Measurements from ENCODE around the gene BZW1. TPM values are rescaled to one million over a fixed set of nuclear protein-coding genes. Genes with fewer than 3 reads are reported as not detected.

BZW1 gene
- total and polyA plus RNA-seq, 2 of the 4 experiments (the other 2 are of a cell fraction) = 204 to 268 TPM

DNA sequence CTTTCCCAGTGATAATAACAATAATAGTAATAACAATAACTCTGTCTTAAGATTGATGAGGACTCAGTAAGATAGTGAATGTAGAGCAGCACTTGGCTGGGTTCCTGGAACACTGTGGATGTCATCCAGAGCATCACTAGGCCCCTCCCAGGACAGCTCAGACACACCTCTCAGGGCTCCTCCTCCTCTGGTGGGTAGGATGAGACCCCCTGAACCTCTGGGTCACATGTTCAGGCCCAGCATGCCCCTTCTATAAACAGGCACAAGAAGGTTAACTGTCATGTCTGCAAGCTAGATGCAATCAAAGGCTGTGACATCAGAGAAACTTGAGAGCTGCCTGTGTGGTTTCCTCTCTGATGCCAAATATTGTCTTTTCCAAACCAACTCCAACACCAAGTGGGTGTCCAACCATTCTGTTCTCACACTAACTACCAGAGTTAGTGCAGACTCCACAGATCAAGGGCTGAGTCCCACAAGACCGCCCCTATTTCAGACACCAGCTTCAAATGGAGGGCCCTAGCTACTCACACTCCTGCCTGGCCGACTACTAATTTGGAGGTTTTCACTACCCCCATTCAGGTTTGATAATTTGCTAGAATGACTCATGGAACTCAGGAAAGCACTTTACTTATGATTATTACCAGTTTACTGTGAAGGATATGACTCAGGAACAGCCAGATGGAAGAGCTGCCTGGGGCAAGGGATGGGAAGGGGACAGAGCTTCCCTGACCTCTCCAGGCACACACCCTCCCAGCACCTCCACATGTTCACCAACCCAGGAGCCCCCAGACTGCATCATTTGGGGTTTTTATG lies 46.4 kb upstream of the BZW1 start:
- H2BK15ac ChIP-seq (ENCODE audit: low read depth, low read length) = peak overlapping the region; percentile 99
- peak overlapping the region; percentile 73 for H3K27ac ChIP-seq (ENCODE audit: insufficient read depth, low read length)
- peaks cover 21% of the 10 kb centered on the region for H3K9me1 ChIP-seq (ENCODE audit: insufficient read depth, low read length)
- peak overlapping the region; percentile 80 for H3K4ac ChIP-seq (ENCODE audit: low read depth, low read length)
- intact Hi-C loops (cut with micrococcal nuclease) = no loop called here
- no peaks in the 10 kb centered on the region for H3K27me3 ChIP-seq (ENCODE audit: control insufficient read depth, insufficient read depth, low read length)
- no TSS peak for BruUV-seq (replicated peaks)
- no CpG with 5 or more reads among the region's 2 CpGs for WGBS, 2 experiments (ENCODE audit: extremely low coverage in 2 of 2, insufficient read length in 1 of 2)
- H3K14ac ChIP-seq (replicated peaks; ENCODE audit: low read depth, low read length) = peak overlapping the region; percentile 14
- peak overlapping the region; percentile 91 for H2AK5ac ChIP-seq (ENCODE audit: low read depth, low read length)
- no peak overlapping the region for H2AK9ac ChIP-seq (replicated peaks; ENCODE audit: low read depth, low read length, poor library complexity)
- peaks cover 0 to 3% of the 10 kb centered on the region in 2 experiments; a peak in 1 of 4 replicates for H3K79me1 ChIP-seq (ENCODE audit: low read depth in 1 of 2, low read length in 2 of 2)
- peak overlapping the region; percentile 79 for H4K91ac ChIP-seq (ENCODE audit: insufficient read depth, low read depth, low read length)
- ATAC-seq (ENCODE audit: low read depth) = peak; percentile 80
- H3K36me3 ChIP-seq (ENCODE audit: control insufficient read depth, insufficient read depth, low read length) = no peaks in the 10 kb centered on the region
- peak overlapping the region; percentile 78 for H3K18ac ChIP-seq (ENCODE audit: low read depth, low read length)
- in situ Hi-C loops (cut with MboI; ENCODE audit: low sequenced_read_pairs) = no loop called here
- no peak overlapping the region for H3K9ac ChIP-seq (ENCODE audit: low read depth, low read length)
- H2BK20ac ChIP-seq (ENCODE audit: low read depth, low read length) = peak overlapping the region; percentile 95
- H2BK5ac ChIP-seq (ENCODE audit: low read depth, low read length, poor library complexity, severe bottlenecking) = peak overlapping the region; percentile 91
- peak overlapping the region; percentile 71; the same call in 1 of the 2 replicates for H4K5ac ChIP-seq (ENCODE audit: low read depth, low read length)
- CTCF ChIA-PET = interaction anchor here (1.0 kb wide), 1 partner anchor 23 kb away, joined by 3 read pairs; no protein-coding TSS in a partner anchor
- no peaks in the 10 kb centered on the region for H3K9me3 ChIP-seq (ENCODE audit: control insufficient read depth, insufficient read depth, low read length)
- peak overlapping the region; percentile 85 for H2AFZ ChIP-seq (replicated peaks; ENCODE audit: low read length, poor library complexity)
- peak overlapping the region; percentile 47 to 86 for H4K8ac ChIP-seq (ENCODE audit: low read depth in 2 of 2, low read length in 2 of 2)
- H3K23ac ChIP-seq (ENCODE audit: low read depth, low read length) = peak overlapping the region; percentile 61; the same call in 1 of the 2 replicates
- dilution Hi-C loops (cut with HindIII; ENCODE audit: low sequenced_read_pairs, unreplicated experiment) = no loop called here
- H4K20me1 ChIP-seq (ENCODE audit: insufficient read depth, low read length) = no peaks in the 10 kb centered on the region; the same call in 1 of the 2 replicates
- DNase-seq = peak; percentile 98
- H3K4me3 ChIP-seq (ENCODE audit: insufficient read depth, low read depth, low read length) = no peak overlapping the region; the same call in 1 of the 2 replicates
- H3K56ac ChIP-seq (ENCODE audit: extremely low read depth, insufficient read depth, low read length) = no peak overlapping the region
- peaks cover 23% of the 10 kb centered on the region for H3K4me1 ChIP-seq (ENCODE audit: control insufficient read depth, insufficient read depth, low read length)
- peak overlapping the region; percentile 61 for H3K4me2 ChIP-seq (ENCODE audit: low read depth, low read length)
- peak overlapping the region; percentile 92 for H2BK120ac ChIP-seq (ENCODE audit: low read depth, low read length)
- POLR2A ChIA-PET (ENCODE audit: unreplicated experiment) = no interaction called here
- TF ChIP-seq NFE2L2 (IDR thresholded peaks at IDR 0.05; ENCODE audit: low read depth, low read length) (no peak), MAFK (IDR thresholded peaks at IDR 0.05; ENCODE audit: low read depth, low read length) (no peak), FOS (IDR thresholded peaks at IDR 0.05; ENCODE audit: low read depth, low read length) (peak; percentile 91), BHLHE40 (IDR thresholded peaks at IDR 0.05; ENCODE audit: low read depth, low read length) (peak; percentile 36; the same call in 1 of the 2 replicates), CHD1 (IDR thresholded peaks at IDR 0.05; ENCODE audit: low read depth, low read length) (no peak), ELK1 (IDR thresholded peaks at IDR 0.05; ENCODE audit: borderline replicate concordance, low read depth, low read length) (no peak), RCOR1 (IDR thresholded peaks at IDR 0.05; ENCODE audit: insufficient replicate concordance, low read length) (peak; percentile 37), CEBPB (IDR thresholded peaks at IDR 0.05; ENCODE audit: low read depth, low read length) (peak; percentile 86), MXI1 (IDR thresholded peaks at IDR 0.05; ENCODE audit: borderline replicate concordance, low read depth, low read length) (0 out of 2 replicates have a peak, but pooled peaks have one; percentile 23), RAD21 (IDR thresholded peaks at IDR 0.05; ENCODE audit: low read length) (no peak), SMC3 (IDR thresholded peaks at IDR 0.05; ENCODE audit: low read depth, low read length) (no peak), MAZ (IDR thresholded peaks at IDR 0.05; ENCODE audit: borderline replicate concordance, low read depth, low read length) (no peak; the same call in 1 of the 2 replicates), RFX5 (IDR thresholded peaks at IDR 0.05; ENCODE audit: low read depth, low read length) (no peak), POLR2A (IDR thresholded peaks at IDR 0.05; ENCODE audit: low read depth, low read length) (peak; percentile 57)
- TF ChIP-seq, protein P1, sequence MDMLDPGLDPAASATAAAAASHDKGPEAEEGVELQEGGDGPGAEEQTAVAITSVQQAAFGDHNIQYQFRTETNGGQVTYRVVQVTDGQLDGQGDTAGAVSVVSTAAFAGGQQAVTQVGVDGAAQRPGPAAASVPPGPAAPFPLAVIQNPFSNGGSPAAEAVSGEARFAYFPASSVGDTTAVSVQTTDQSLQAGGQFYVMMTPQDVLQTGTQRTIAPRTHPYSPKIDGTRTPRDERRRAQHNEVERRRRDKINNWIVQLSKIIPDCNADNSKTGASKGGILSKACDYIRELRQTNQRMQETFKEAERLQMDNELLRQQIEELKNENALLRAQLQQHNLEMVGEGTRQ (IDR thresholded peaks at IDR 0.05; ENCODE audit: low read depth, low read length) = peak; percentile 86
